BE2C (cell line): Measurements from ENCODE around the gene ANKDD1A.

ENCODE experiments used
- DNase-seq: peaks from one replicate; pipeline ENCODE4 v3.0.0-alpha.2; 2020
- H3K27me3 ChIP-seq: fragments of 250-450 bp; sonication (Bioruptor Pico); 2 replicates; pipeline ENCODE4 v1.5.1; 2020; ENCODE audit warnings: mild to moderate bottlenecking
- H3K36me3 ChIP-seq: fragments of 250-450 bp; sonication (Bioruptor Pico); 2 replicates; pipeline ENCODE4 v1.5.1; 2020; ENCODE audit warnings: mild to moderate bottlenecking
- H3K4me1 ChIP-seq: fragments of 250-450 bp; sonication (Bioruptor Pico); 2 replicates; pipeline ENCODE4 v1.5.1; 2020
- H3K4me3 ChIP-seq: 2 replicates; pipeline ENCODE4 v1.5.1; 2011; ENCODE audit warnings: low read depth, low read length
- H3K9me3 ChIP-seq: fragments of 250-450 bp; sonication (Bioruptor Pico); 2 replicates; pipeline ENCODE4 v1.5.1; 2020
- TF ChIP-seq, protein P1 (sequence below): IDR thresholded peaks from 2 replicates; pipeline ENCODE4 v1.5.1; 2012; ENCODE audit warnings: mild to moderate bottlenecking, low read depth, low read length

The ANKDD1A gene

DNA sequence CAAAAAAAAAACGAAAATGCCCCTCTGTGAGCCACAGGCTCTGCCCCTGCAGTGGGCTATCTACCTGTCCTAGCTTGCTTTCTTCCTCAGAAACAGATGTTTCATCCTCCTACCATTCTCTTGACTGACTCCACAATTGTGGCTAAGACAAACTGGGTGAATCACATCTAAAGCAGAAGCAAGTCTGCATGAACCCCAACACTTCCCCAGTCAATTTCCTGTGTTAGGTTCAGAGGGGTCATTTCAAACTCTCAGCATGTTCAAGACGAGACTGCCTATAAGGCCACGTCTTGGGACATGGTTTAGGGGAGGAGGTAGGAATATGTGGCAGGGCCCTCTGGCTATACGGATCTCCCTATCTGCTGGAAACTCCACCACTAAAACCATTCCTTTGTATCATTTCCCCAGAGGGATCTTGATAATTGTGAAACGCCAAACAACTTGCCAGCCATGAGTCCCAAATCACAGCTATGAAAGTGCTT lies 28.6 kb upstream of the ANKDD1A start:
- Histone ChIP-seq H3K4me1 (peaks cover 16% of the 10 kb centered on the region), H3K36me3 (no peaks in the 10 kb centered on the region), H3K27me3 (no peaks in the 10 kb centered on the region), H3K9me3 (no peaks in the 10 kb centered on the region), H3K4me3 (no peak overlapping the region)
- no peak for DNase-seq
- TF ChIP-seq, protein P1, sequence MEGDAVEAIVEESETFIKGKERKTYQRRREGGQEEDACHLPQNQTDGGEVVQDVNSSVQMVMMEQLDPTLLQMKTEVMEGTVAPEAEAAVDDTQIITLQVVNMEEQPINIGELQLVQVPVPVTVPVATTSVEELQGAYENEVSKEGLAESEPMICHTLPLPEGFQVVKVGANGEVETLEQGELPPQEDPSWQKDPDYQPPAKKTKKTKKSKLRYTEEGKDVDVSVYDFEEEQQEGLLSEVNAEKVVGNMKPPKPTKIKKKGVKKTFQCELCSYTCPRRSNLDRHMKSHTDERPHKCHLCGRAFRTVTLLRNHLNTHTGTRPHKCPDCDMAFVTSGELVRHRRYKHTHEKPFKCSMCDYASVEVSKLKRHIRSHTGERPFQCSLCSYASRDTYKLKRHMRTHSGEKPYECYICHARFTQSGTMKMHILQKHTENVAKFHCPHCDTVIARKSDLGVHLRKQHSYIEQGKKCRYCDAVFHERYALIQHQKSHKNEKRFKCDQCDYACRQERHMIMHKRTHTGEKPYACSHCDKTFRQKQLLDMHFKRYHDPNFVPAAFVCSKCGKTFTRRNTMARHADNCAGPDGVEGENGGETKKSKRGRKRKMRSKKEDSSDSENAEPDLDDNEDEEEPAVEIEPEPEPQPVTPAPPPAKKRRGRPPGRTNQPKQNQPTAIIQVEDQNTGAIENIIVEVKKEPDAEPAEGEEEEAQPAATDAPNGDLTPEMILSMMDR, result no peak

GRCh38 chr15:64883997-64884511 lies 27.6 kb upstream of the ANKDD1A start:
- H3K27me3 ChIP-seq, result no peaks in the 10 kb centered on the region
- peak; percentile 78 for DNase-seq
- no peaks in the 10 kb centered on the region for H3K36me3 ChIP-seq
- peaks cover 16% of the 10 kb centered on the region for H3K4me1 ChIP-seq
- H3K4me3 ChIP-seq, result peak overlapping the region; percentile 27
- TF ChIP-seq, protein P1, result no peak
- H3K9me3 ChIP-seq, result no peaks in the 10 kb centered on the region

DNA sequence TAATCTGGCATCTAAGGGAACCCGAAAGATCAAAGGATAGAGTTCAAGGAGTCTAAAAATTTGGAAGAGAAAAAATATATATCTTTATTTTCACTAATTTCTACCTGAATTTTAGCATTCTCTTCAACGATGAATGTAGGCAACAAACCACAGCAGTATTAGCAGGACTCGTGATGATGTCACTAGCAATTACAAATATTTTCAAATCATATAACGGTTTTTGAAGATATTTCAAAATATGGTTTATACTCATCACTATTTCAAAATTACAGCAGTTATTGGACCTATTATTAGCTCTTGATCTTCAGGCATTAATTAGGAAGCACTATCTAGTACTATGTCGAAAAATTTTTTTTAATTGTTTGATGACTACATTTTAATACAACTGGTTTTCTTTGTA lies 27.0 kb upstream of the ANKDD1A start:
- Histone ChIP-seq H3K9me3 (no peaks in the 10 kb centered on the region), H3K27me3 (no peaks in the 10 kb centered on the region), H3K4me3 (no peak overlapping the region), H3K36me3 (no peaks in the 10 kb centered on the region), H3K4me1 (peaks cover 16% of the 10 kb centered on the region)
- TF ChIP-seq, protein P1, result no peak
- DNase-seq, result no peak

DNA sequence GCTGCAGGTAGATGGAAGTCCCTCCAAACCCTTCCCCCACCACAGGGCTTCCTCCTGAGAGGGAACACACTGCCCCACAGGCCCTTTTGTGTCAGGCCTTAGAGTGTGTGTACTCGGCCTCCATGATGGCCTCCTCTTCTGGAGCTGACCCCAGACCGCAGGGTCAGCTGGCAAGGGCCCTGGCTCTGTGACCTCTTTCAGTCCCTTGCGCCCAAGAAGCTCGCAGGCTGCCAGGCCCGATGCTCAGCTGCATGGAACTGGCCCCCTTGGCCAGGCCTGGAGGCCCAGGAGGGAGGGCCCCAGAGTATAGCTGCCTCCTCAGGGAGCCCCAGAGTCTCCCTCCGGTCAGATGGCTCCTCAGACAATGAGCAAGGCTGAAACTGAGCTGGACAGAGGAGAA lies 23.4 kb upstream of the ANKDD1A start:
- no peaks in the 10 kb centered on the region for H3K36me3 ChIP-seq
- DNase-seq, result no peak
- no peak overlapping the region for H3K4me3 ChIP-seq
- H3K4me1 ChIP-seq, result peaks cover 16% of the 10 kb centered on the region
- H3K27me3 ChIP-seq, result no peaks in the 10 kb centered on the region
- H3K9me3 ChIP-seq, result no peaks in the 10 kb centered on the region
- TF ChIP-seq, protein P1, result no peak

DNA sequence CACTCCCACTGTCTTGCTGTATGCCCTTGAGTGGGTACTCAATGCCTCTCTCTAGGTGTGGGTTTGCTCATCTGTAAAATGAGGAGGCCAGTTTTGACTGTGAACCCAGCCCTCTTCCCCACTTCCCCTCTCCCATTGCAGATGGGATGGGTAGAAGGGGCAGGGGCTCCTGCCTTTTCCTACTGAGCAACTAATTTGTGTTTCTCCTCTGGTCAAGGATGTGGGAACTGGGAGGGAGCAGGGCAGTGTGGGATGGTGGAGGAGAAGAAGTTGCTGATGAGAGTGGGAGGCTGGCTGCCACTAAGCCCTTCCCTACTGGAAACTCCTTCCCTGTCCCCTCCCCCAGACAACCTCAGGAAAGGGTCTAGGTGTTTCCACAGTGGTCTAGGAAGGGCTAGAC lies 20.1 kb upstream of the ANKDD1A start:
- TF ChIP-seq, protein P1, result no peak
- H3K4me3 ChIP-seq, result no peak overlapping the region
- no peaks in the 10 kb centered on the region for H3K27me3 ChIP-seq

GRCh38 chr15:64892847-64893403 lies 18.8 kb upstream of the ANKDD1A start:
- Histone ChIP-seq H3K4me1 (no peaks in the 10 kb centered on the region), H3K4me3 (no peak overlapping the region), H3K27me3 (no peaks in the 10 kb centered on the region), H3K9me3 (no peaks in the 10 kb centered on the region), H3K36me3 (no peaks in the 10 kb centered on the region)
- no peak for DNase-seq
- TF ChIP-seq, protein P1, result no peak

More for the DNA sequence above, 20.1 kb upstream of the ANKDD1A start:
- no peaks in the 10 kb centered on the region for H3K9me3 ChIP-seq
- DNase-seq, result no peak
- H3K36me3 ChIP-seq, result no peaks in the 10 kb centered on the region
- no peaks in the 10 kb centered on the region for H3K4me1 ChIP-seq
